ENCODE measurements around the gene DNLZ. TPM values are rescaled to one million over a fixed set of nuclear protein-coding genes. Genes with fewer than 3 reads are reported as not detected.

DNLZ gene
- total RNA-seq, 2 donors from 2014 or later, result 39.4 to 41.3 TPM

DNA sequence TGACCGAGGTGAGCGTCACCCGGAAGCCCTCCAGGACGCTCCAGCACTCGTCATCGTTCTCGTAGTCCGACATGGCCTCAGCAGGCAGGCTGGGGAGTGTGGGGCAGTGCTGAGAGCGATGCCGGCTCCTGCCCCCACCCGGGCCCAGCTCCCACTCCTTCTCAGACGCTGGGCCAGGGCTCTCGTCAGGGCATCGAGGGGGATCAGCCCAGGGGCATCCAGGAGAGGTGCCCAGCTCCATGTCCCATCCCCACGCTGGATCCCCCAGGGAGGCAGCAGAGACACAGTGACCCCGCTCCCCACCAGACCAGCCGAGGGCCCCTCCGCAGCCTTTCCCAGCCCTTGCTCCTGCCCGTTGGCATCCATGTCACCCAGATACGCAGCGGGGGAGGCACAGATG lies 8.5 kb upstream of the DNLZ start:
- H3K4me1 ChIP-seq (ENCODE audit: control insufficient read depth in 1 of 2, low read depth in 2 of 2), result no peaks in the 10 kb centered on the region
- ATAC-seq (ENCODE audit: insufficient number of reproducible peaks, low FRiP score, low read depth) (no peak), DNase-seq (ENCODE audit: low spot score) (no peak)
- no peak overlapping the region for H3K4me3 ChIP-seq
- H3K27me3 ChIP-seq (replicated peaks; ENCODE audit: insufficient read depth), result no peaks in the 10 kb centered on the region
- no peak for TF ChIP-seq CTCF (IDR thresholded peaks at IDR 0.05)
- H3K36me3 ChIP-seq, result no peaks in the 10 kb centered on the region
- H3K27ac ChIP-seq, result no peak overlapping the region
- no peaks in the 10 kb centered on the region for H3K9me3 ChIP-seq

GRCh38 chr9:136371533-136371880 lies 8.0 kb upstream of the DNLZ start:
- H3K27me3 ChIP-seq (replicated peaks; ENCODE audit: insufficient read depth), result no peaks in the 10 kb centered on the region
- no peaks in the 10 kb centered on the region for H3K4me1 ChIP-seq (ENCODE audit: control insufficient read depth in 1 of 2, low read depth in 2 of 2)
- no peaks in the 10 kb centered on the region for H3K36me3 ChIP-seq
- DNase-seq (ENCODE audit: low spot score), result no peak
- no peak overlapping the region for H3K4me3 ChIP-seq
- no peak for ATAC-seq (ENCODE audit: insufficient number of reproducible peaks, low FRiP score, low read depth)
- H3K27ac ChIP-seq, result no peak overlapping the region
- H3K9me3 ChIP-seq, result no peaks in the 10 kb centered on the region
- TF ChIP-seq CTCF (IDR thresholded peaks at IDR 0.05), result no peak

GRCh38 chr9:136370687-136371532 lies 7.4 kb upstream of the DNLZ start:
- ATAC-seq (ENCODE audit: insufficient number of reproducible peaks, low FRiP score, low read depth), result no peak
- Histone ChIP-seq H3K36me3 (no peaks in the 10 kb centered on the region), H3K4me1 (ENCODE audit: control insufficient read depth in 1 of 2, low read depth in 2 of 2) (no peaks in the 10 kb centered on the region), H3K9me3 (no peaks in the 10 kb centered on the region), H3K27ac (no peak overlapping the region), H3K4me3 (no peak overlapping the region), H3K27me3 (replicated peaks; ENCODE audit: insufficient read depth) (no peaks in the 10 kb centered on the region)
- no peak for DNase-seq (ENCODE audit: low spot score)
- TF ChIP-seq CTCF (IDR thresholded peaks at IDR 0.05), result no peak

GRCh38 chr9:136370037-136370436 lies 6.5 kb upstream of the DNLZ start:
- Histone ChIP-seq H3K27me3 (replicated peaks; ENCODE audit: insufficient read depth) (no peaks in the 10 kb centered on the region), H3K27ac (no peak overlapping the region), H3K4me1 (ENCODE audit: control insufficient read depth in 1 of 2, low read depth in 2 of 2) (no peaks in the 10 kb centered on the region), H3K9me3 (no peaks in the 10 kb centered on the region), H3K36me3 (no peaks in the 10 kb centered on the region), H3K4me3 (no peak overlapping the region)
- DNase-seq (ENCODE audit: low spot score) (no peak), ATAC-seq (ENCODE audit: insufficient number of reproducible peaks, low FRiP score, low read depth) (no peak)
- no peak for TF ChIP-seq CTCF (IDR thresholded peaks at IDR 0.05)

DNA sequence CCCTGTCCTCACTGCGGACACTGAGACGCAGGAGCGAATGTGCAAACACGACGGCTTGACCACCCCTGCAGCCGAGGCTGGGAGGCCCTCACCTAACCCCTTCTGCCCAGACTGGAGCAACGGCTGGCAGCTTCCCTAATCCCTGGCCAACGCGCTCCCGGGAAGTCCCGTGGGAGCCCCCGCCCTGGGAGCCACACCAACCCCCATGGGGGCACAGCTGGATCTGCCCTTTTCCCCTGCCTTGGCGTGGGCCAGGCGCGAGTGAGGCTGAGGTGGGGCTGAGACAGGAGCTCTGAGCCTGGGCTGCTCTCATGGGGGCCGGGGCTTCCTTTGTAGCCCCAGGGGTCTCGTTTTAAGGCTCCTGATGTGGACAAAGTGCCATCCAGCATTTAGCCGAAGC lies 4.6 kb upstream of the DNLZ start:
- Histone ChIP-seq H3K36me3 (no peaks in the 10 kb centered on the region), H3K4me3 (no peak overlapping the region), H3K27me3 (replicated peaks; ENCODE audit: insufficient read depth) (no peaks in the 10 kb centered on the region), H3K9me3 (no peaks in the 10 kb centered on the region), H3K27ac (no peak overlapping the region), H3K4me1 (ENCODE audit: control insufficient read depth in 1 of 2, low read depth in 2 of 2) (peaks cover 5 to 8% of the 10 kb centered on the region in 2 donors)
- ATAC-seq (ENCODE audit: insufficient number of reproducible peaks, low FRiP score, low read depth), result no peak
- no peak for TF ChIP-seq CTCF (IDR thresholded peaks at IDR 0.05)
- no peak for DNase-seq (ENCODE audit: low spot score)

Measured in thoracic aorta (tissue), 2 donors.